Activated T-cell treated with anti-CD3 and anti-CD28 coated beads, Interleukin-2, amount 50 U/mL, for 4 hours (primary cell): ENCODE results near the gene NOSTRIN. TPM values are rescaled to one million over a fixed set of nuclear protein-coding genes. Genes with fewer than 3 reads are reported as not detected.

Source experiments
- ATAC-seq, 2 donors: fragments of 200-7000 bp; cut with Tn5 transposase; one replicate each; pipeline ENCODE4 v1.10.0; 2021
- DNase-seq: peaks from one replicate; pipeline ENCODE4 v3.0.0-alpha.2; 2020
- H3K27me3 Mint-ChIP-seq: one replicate; pipeline ENCODE4 v1.8.0; 2021; ENCODE audit warnings: low read depth, mixed read lengths
- H3K36me3 Mint-ChIP-seq: one replicate; pipeline ENCODE4 v1.8.0; 2022; ENCODE audit warnings: mixed read lengths; ENCODE audit not compliant: insufficient read depth
- H3K4me1 Mint-ChIP-seq: one replicate; pipeline ENCODE4 v1.8.0; 2021; ENCODE audit warnings: low read depth, mixed read lengths
- H3K4me3 Mint-ChIP-seq: one replicate; pipeline ENCODE4 v1.8.0; 2021; ENCODE audit warnings: mild to moderate bottlenecking, moderate library complexity, mixed read lengths
- H3K9me3 Mint-ChIP-seq: one replicate; pipeline ENCODE4 v1.8.0; 2021; ENCODE audit warnings: mixed read lengths
- total RNA-seq, 3 donors: library from RNA; stranded (reverse); gene quantifications; one replicate each; pipeline ENCODE4 v1.2.1, GENCODE V29; 2021

NOSTRIN gene
- total RNA-seq, 3 donors from 2014 or later, result 0.15 to 0.32 (median 0.22) TPM

DNA sequence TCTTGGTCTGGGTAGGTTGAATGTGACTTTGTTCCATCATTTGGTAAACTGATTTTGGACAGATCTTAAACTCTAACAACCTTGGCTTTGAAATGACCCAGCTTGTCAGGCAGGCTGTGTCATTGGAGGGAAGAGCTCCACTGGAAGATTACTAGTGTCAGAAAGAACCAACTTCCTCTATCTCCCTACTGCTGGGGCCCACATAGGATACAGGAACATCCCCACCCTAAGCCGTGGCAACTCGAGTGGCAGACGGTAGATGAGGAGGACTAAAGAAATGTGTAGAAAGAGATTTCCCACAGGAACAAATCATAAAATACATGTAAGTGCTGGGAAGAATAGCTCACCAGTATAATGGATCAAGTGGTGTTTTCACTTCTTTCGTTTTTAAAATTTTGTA is 94.3 kb downstream of the NOSTRIN start:
- Mint-ChIP-seq H3K27me3 (peaks cover 2% of the 10 kb centered on the region), H3K4me3 (no peak overlapping the region), H3K36me3 (no peaks in the 10 kb centered on the region), H3K9me3 (no peaks in the 10 kb centered on the region), H3K4me1 (no peaks in the 10 kb centered on the region)
- DNase-seq (no peak), ATAC-seq (no peak)

DNA sequence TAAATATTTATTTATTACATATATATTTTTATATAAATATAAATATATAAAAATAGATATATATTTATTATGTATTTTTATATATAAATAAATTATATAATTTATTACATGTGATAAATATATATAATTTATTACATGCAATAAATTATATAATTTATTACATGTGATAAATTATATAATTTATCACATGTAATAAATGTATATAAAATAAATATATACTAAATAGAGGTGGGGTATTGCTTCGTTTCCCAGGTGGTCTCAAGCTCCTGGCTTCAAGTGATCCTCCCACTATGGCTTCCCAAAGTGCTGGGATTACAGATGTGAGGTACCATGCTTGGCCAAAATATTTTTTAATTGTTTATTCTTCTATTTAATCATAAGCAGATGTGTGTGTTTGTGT is 95.0 kb downstream of the NOSTRIN start:
- Mint-ChIP-seq H3K27me3 (peaks cover 6% of the 10 kb centered on the region), H3K4me3 (no peak overlapping the region), H3K4me1 (no peaks in the 10 kb centered on the region), H3K36me3 (no peaks in the 10 kb centered on the region), H3K9me3 (no peaks in the 10 kb centered on the region)
- no peak for ATAC-seq
- no peak for DNase-seq

DNA sequence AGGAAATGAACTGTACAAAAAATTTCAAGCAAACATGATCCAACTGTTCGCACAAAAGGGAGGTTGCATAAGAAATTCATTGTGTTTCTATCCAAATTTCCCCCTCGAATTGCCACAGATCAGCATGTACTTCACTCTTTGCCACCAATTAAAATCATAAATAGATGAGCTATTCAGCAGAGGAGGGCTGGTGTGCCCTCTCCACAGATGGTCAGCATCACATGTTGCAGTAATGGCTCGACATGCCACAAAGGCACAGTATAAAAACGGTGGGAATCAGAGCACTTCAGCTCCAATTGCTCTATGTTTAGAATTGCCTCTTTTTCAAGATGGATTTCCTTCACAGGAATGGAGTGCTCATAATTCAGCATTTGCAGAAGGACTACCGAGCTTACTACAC is 98.6 kb downstream of the NOSTRIN start, which contains the start of gene G6PC2:
TSS of gene G6PC2 (plus strand) at position 289 of the 400 bp plus-strand sequence. CDS start at position 330, 41 bp downstream.
- no peak for DNase-seq
- no peak for ATAC-seq
- Mint-ChIP-seq H3K4me3 (no peak within 1 kb of the TSS), H3K9me3 (no peaks in the 10 kb centered on the region), H3K36me3 (no peaks in the 10 kb centered on the region), H3K4me1 (no peaks in the 10 kb centered on the region), H3K27me3 (peaks cover 15% of the 10 kb centered on the region)

DNA sequence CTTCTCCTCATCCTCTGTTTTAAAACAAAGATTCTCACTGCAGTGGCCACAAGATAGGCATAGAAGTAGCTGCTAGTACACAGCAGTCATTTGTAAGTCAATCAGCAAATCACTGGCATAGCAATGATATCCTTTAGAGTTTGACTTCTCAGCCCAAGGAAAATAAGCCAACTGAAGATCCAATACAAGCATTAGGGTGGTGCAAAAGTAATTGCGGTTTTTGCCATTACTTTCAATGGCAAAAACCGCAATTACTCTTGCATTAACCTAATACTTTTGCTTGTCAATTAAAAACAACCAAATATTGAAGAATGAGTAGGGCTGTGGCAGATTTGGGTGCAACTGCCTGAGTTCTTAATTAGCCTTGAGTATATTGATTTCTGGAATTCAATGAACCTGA is 101.5 kb downstream of the NOSTRIN start:
- Mint-ChIP-seq H3K9me3 (no peaks in the 10 kb centered on the region), H3K27me3 (peaks cover 25% of the 10 kb centered on the region), H3K4me3 (no peak overlapping the region), H3K4me1 (no peaks in the 10 kb centered on the region), H3K36me3 (no peaks in the 10 kb centered on the region)
- DNase-seq (no peak), ATAC-seq (no peak)

DNA sequence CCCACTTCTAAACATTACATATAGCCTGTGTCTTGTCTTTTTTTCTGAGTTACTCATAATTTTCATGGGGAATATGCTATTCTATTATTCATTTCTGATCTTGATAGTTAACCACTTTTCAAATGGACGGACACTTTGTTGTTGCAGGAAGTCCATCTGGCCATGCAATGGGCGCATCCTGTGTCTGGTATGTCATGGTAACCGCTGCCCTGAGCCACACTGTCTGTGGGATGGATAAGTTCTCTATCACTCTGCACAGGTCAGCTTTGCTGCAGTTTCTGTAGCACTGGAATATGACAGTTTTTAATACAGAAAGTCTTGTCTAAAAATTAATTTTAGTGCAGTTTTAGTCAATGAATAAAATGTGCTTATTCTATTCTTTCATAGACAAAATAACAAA is 101.9 kb downstream of the NOSTRIN start:
- Mint-ChIP-seq H3K4me3 (no peak overlapping the region), H3K36me3 (no peaks in the 10 kb centered on the region), H3K9me3 (no peaks in the 10 kb centered on the region), H3K4me1 (no peaks in the 10 kb centered on the region), H3K27me3 (peaks cover 25% of the 10 kb centered on the region)
- DNase-seq, result no peak
- ATAC-seq, result no peak

DNA sequence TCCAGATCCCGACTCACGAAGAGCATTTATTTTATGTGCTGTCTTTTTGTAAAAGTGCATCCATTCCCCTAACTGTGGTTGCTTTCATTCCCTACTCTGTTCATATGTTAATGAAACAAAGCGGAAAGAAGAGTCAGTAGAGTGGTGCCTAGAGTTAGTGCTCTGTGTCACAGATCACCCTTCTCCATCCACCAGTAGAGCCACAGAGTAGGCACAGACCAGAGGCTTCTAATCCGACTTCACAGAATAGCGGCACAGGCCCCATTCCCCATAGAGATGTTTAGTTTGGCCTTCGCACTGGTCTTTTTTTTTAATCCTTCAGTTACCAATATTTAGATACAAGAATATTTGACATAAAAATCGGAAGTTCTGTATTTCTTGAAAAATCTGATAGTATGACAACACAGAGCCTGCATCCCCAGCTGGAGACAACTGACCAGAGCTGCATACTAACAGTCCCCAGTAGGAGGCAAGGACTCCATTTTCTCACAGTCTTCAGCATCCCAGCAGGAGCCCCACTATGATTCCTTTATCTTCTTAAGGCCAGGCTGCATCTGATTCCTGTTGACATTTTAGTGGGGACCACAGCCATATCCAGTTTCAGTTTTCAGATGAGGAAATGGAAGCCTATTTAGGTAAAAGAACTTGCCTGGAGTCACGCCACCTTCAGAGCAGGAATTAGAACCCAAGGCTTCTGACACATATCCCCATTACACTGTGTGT is 105.7 kb downstream of the NOSTRIN start:
- ATAC-seq (no peak), DNase-seq (no peak)
- Mint-ChIP-seq H3K27me3 (peaks cover 32% of the 10 kb centered on the region), H3K4me1 (peaks cover 5% of the 10 kb centered on the region), H3K9me3 (no peaks in the 10 kb centered on the region), H3K4me3 (no peak overlapping the region), H3K36me3 (no peaks in the 10 kb centered on the region)

DNA sequence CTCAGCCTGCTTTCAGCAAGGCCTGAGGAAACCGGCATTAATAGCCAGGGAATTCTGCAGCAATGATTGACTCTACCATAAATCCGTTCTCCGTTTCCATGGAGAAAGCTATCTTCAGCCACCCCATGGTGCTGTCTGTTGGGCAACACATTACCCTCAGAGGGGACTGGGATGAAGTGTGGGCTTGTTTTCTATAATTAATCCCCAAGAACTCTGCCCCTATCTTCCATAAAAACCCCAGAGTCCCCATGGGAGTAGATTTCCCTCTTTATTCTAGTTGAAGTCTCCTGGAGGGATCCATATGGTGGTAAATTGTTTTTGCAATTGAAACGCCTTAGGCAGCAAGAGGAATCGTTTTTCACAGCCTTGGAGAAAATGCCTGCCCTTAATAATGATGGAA is 107.9 kb downstream of the NOSTRIN start:
- DNase-seq (no peak), ATAC-seq (no peak)
- Mint-ChIP-seq H3K4me1 (peaks cover 5% of the 10 kb centered on the region), H3K27me3 (peaks cover 33% of the 10 kb centered on the region), H3K9me3 (no peaks in the 10 kb centered on the region), H3K4me3 (no peak overlapping the region), H3K36me3 (no peaks in the 10 kb centered on the region)

DNA sequence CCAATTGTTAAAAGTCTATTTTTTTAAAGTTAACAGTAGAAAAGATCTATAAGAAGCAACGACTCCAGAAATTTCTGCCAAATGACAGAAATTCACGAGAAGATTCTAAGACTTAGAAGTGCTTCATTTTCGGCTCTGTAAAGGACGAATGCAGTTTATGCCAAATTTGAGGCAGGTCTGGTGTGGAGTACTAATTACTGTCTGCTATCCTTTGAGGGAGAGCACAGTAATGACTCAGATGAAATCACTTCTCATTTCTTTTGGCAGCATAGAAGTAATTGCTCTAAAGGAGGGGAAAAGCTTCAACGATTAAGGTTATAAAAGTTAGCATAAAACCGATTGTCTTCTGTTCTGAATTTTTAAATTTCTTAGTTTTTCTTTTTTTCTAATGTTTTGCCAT is 110.0 kb downstream of the NOSTRIN start:
- no peaks in the 10 kb centered on the region for H3K9me3 Mint-ChIP-seq
- ATAC-seq (no peak), DNase-seq (no peak)
- H3K27me3 Mint-ChIP-seq, result peaks cover 24% of the 10 kb centered on the region
- peaks cover 8% of the 10 kb centered on the region for H3K4me1 Mint-ChIP-seq
- no peak overlapping the region for H3K4me3 Mint-ChIP-seq
- no peaks in the 10 kb centered on the region for H3K36me3 Mint-ChIP-seq

DNA sequence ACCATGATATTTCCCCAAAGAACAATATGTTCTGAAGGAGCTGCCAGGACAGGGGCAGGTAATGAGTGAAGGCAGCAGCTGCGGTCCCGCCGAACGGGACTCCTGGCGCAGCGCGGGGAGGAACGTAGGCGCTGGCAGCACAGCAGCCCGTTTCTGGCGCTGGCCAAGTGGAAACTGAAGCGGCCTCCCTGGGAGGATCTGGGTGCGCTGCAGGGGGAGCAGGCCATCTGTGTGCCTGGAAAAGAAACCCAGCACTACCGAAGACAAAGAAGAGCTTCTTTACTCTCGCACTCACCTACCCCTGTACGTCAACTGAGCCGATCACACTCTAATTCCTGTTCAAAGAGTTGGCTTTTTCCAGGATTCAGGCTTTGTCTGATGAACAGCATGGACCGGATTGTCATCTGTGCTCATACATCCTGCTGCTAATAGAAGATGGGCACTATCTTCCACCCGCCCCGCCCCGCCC is 110.5 kb downstream of the NOSTRIN start:
- Mint-ChIP-seq H3K4me3 (peak overlapping the region; percentile 26), H3K4me1 (peaks cover 8% of the 10 kb centered on the region), H3K27me3 (peaks cover 19% of the 10 kb centered on the region), H3K36me3 (no peaks in the 10 kb centered on the region), H3K9me3 (no peaks in the 10 kb centered on the region)
- DNase-seq, result no peak
- peak in 1 of 2 donors; percentile 46 for ATAC-seq

DNA sequence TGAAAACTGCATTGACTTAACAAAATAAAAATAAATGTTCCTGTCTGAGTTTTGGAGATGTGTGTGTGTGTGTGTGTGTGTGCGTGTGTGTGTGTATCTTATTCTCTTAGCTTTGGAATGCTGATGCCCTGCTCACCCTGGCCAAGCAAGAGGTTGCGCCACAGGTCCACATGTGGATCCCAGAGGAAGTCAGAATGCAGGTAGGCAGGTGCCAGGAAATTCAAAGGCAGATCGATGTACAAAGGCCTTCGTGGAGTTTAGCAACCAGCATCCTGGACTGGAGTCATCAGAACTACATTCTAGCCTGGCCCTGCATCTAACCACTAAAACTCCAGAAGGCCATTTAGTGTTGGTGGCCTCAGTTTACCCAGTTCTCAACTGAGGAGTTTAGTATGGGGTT is 111.1 kb downstream of the NOSTRIN start:
- Mint-ChIP-seq H3K27me3 (peaks cover 19% of the 10 kb centered on the region), H3K4me1 (peaks cover 8% of the 10 kb centered on the region), H3K36me3 (no peaks in the 10 kb centered on the region), H3K9me3 (no peaks in the 10 kb centered on the region), H3K4me3 (no peak overlapping the region)
- DNase-seq (no peak), ATAC-seq (no peak)

Other genes starting within 250 kb of the NOSTRIN start
- 1 to 10 TPM; 2.1 to 3.7 (median 2.4) TPM for gene SPC25, start 87.8 kb downstream of the NOSTRIN start, total RNA-seq
- not detected for gene G6PC2, start 98.7 kb downstream of the NOSTRIN start, total RNA-seq
- gene ABCB11, start 228.7 kb downstream of the NOSTRIN start, total RNA-seq, result not detected